Measurements from ENCODE around the gene WFDC2. TPM values are rescaled to one million over a fixed set of nuclear protein-coding genes. Genes with fewer than 3 reads are reported as not detected.

WFDC2 gene
- total RNA-seq, 4 donors from 2014 or later, result 2.1 to 2.6 TPM; not detected in 2

GRCh38 chr20:45487231-45487635 is 17.7 kb downstream of the WFDC2 start:
- 9% methylated on average over 11 of the region's 20 CpGs for WGBS
- DNase-seq (ENCODE audit: extremely low spot score), result no peak
- Histone ChIP-seq H3K36me3 (no peaks in the 10 kb centered on the region), H3K27ac (replicated peaks in 1 of 4) (no peak overlapping the region), H3K27me3 (peaks cover 0 to 56% (median 0%) of the 10 kb centered on the region in 4 donors), H3K4me3 (no peak overlapping the region), H3K4me1 (no peaks in the 10 kb centered on the region), H3K9me3 (no peaks in the 10 kb centered on the region)
- intact Hi-C loops (cut with DNase I), result no loop called here
- TF ChIP-seq CTCF (IDR thresholded peaks at IDR 0.05) (peak in 2 of 3 experiments; percentile 2 to 10), POLR2AphosphoS5 (IDR thresholded peaks at IDR 0.05) (no peak), POLR2A (IDR thresholded peaks at IDR 0.05; ENCODE audit: low read depth) (no peak), EP300 (IDR thresholded peaks at IDR 0.05) (no peak)

- WGBS, result 67% methylated on average over 1 of the region's 1 CpG
- Histone ChIP-seq H3K9me3 (no peaks in the 10 kb centered on the region), H3K27me3 (peaks cover 0 to 52% (median 0%) of the 10 kb centered on the region in 4 donors), H3K27ac (replicated peaks in 1 of 4) (no peak overlapping the region), H3K36me3 (no peaks in the 10 kb centered on the region), H3K4me1 (no peaks in the 10 kb centered on the region), H3K4me3 (no peak overlapping the region)
- intact Hi-C loops (cut with DNase I), result no loop called here
- DNase-seq (ENCODE audit: extremely low spot score), result no peak
- TF ChIP-seq CTCF (IDR thresholded peaks at IDR 0.05) (no peak), POLR2A (IDR thresholded peaks at IDR 0.05; ENCODE audit: low read depth) (no peak), POLR2AphosphoS5 (IDR thresholded peaks at IDR 0.05) (no peak), EP300 (IDR thresholded peaks at IDR 0.05) (no peak)
These were observed 19.6 kb downstream of the WFDC2 start for GRCh38 chr20:45489083-45489531.

- no peak for DNase-seq (ENCODE audit: extremely low spot score)
- Histone ChIP-seq H3K4me3 (no peak overlapping the region), H3K4me1 (no peaks in the 10 kb centered on the region), H3K9me3 (no peaks in the 10 kb centered on the region), H3K36me3 (no peaks in the 10 kb centered on the region), H3K27ac (replicated peaks in 1 of 4) (no peak overlapping the region), H3K27me3 (peaks cover 0 to 29% (median 0%) of the 10 kb centered on the region in 4 donors)
- intact Hi-C loops (cut with DNase I), result no loop called here
- TF ChIP-seq CTCF (IDR thresholded peaks at IDR 0.05) (no peak), POLR2AphosphoS5 (IDR thresholded peaks at IDR 0.05) (no peak), EP300 (IDR thresholded peaks at IDR 0.05) (no peak), POLR2A (IDR thresholded peaks at IDR 0.05; ENCODE audit: low read depth) (no peak)
- WGBS, result 62% methylated on average over 1 of the region's 1 CpG
These were observed 26.0 kb downstream of the WFDC2 start for GRCh38 chr20:45495501-45495941.

GRCh38 chr20:45496166-45496565 is 26.6 kb downstream of the WFDC2 start:
- no peak for DNase-seq (ENCODE audit: extremely low spot score)
- WGBS, result 84% methylated on average over 3 of the region's 3 CpGs
- Histone ChIP-seq H3K4me3 (no peak overlapping the region), H3K4me1 (no peaks in the 10 kb centered on the region), H3K36me3 (no peaks in the 10 kb centered on the region), H3K27me3 (peaks cover 0 to 29% (median 0%) of the 10 kb centered on the region in 4 donors), H3K27ac (replicated peaks in 1 of 4) (no peak overlapping the region), H3K9me3 (no peaks in the 10 kb centered on the region)
- TF ChIP-seq CTCF (IDR thresholded peaks at IDR 0.05) (no peak), POLR2A (IDR thresholded peaks at IDR 0.05; ENCODE audit: low read depth) (no peak), POLR2AphosphoS5 (IDR thresholded peaks at IDR 0.05) (no peak), EP300 (IDR thresholded peaks at IDR 0.05) (no peak)
- intact Hi-C loops (cut with DNase I), result no loop called here

GRCh38 chr20:45497971-45498494 is 28.5 kb downstream of the WFDC2 start:
- Histone ChIP-seq H3K36me3 (no peaks in the 10 kb centered on the region), H3K27me3 (peaks cover 0 to 33% (median 0%) of the 10 kb centered on the region in 4 donors), H3K9me3 (no peaks in the 10 kb centered on the region), H3K4me3 (no peak overlapping the region), H3K4me1 (no peaks in the 10 kb centered on the region), H3K27ac (replicated peaks in 1 of 4) (no peak overlapping the region)
- 82% methylated on average over 3 of the region's 3 CpGs for WGBS
- TF ChIP-seq CTCF (IDR thresholded peaks at IDR 0.05) (no peak), POLR2AphosphoS5 (IDR thresholded peaks at IDR 0.05) (no peak), POLR2A (IDR thresholded peaks at IDR 0.05; ENCODE audit: low read depth) (no peak), EP300 (IDR thresholded peaks at IDR 0.05) (no peak)
- DNase-seq (ENCODE audit: extremely low spot score), result no peak
- intact Hi-C loops (cut with DNase I), result no loop called here
